SU-DHL-6 (cell line): ENCODE data around the gene C2CD4A.

ENCODE experiments used
- H2AFZ ChIP-seq: fragments of 200-600 bp; sonication (generic); 2 replicates; pipeline ENCODE4 v1.6.1; 2014; ENCODE audit warnings: low read depth, mild to moderate bottlenecking, moderate library complexity, mixed read lengths, antibody characterized with exemption, low read length; ENCODE audit not compliant: severe bottlenecking
- H3F3A ChIP-seq: fragments of 200-600 bp; shearing (Covaris generic); 2 replicates; pipeline ENCODE4 v1.6.0; 2016; ENCODE audit warnings: antibody characterized with exemption, mild to moderate bottlenecking; ENCODE audit not compliant: insufficient read depth
- H3K27ac ChIP-seq: fragments of 200-600 bp; sonication (generic); 2 replicates; pipeline ENCODE4 v1.5.1; 2016; ENCODE audit warnings: low read depth, mild to moderate bottlenecking, low read length, moderate library complexity, mixed read lengths
- H3K27me3 ChIP-seq: fragments of 200-600 bp; sonication (generic), shearing (Covaris generic); 2 replicates; pipeline ENCODE4 v1.6.0; 2014; ENCODE audit warnings: mild to moderate bottlenecking, low read length
- H3K36me3 ChIP-seq: fragments of 200-600 bp; sonication (generic); 2 replicates; pipeline ENCODE4 v1.6.1; 2014; ENCODE audit warnings: mild to moderate bottlenecking, low read length, mixed read lengths
- H3K4me2 ChIP-seq: fragments of 300-600, 200-600 bp; shearing (Covaris generic), sonication (generic); 2 replicates; pipeline ENCODE4 v1.6.0; 2014; ENCODE audit warnings: low read length, low read depth, mild to moderate bottlenecking; ENCODE audit not compliant: poor library complexity, severe bottlenecking
- H3K4me3 ChIP-seq: fragments of 200-600 bp; sonication (generic); 2 replicates; pipeline ENCODE4 v1.5.1; 2014; ENCODE audit warnings: antibody characterized with exemption, low read length, mild to moderate bottlenecking, mixed read lengths; ENCODE audit not compliant: insufficient read depth, poor library complexity, severe bottlenecking
- H3K79me2 ChIP-seq: fragments of 200-600 bp; sonication (generic); 2 replicates; pipeline ENCODE4 v1.6.1; 2014; ENCODE audit warnings: mild to moderate bottlenecking, low read length, moderate library complexity; ENCODE audit not compliant: insufficient read depth
- H3K9ac ChIP-seq: fragments of 200-600 bp; sonication (generic); 2 replicates; pipeline ENCODE4 v1.7.0; 2014; ENCODE audit warnings: mild to moderate bottlenecking, low read length
- H3K9me2 ChIP-seq: fragments of 200-600 bp; sonication (generic); replicated peaks from 2 replicates; pipeline ENCODE4 v1.6.1; 2014; ENCODE audit warnings: low read length; ENCODE audit not compliant: insufficient read depth
- H3K9me3 ChIP-seq: fragments of 200-600 bp; sonication (generic); 2 replicates; pipeline ENCODE4 v1.6.1; 2014; ENCODE audit warnings: low read length, mixed read lengths; ENCODE audit not compliant: insufficient read depth
- H4K20me1 ChIP-seq: fragments of 200-600 bp; sonication (generic); 2 replicates; pipeline ENCODE4 v1.6.1; 2014; ENCODE audit warnings: low read depth, mild to moderate bottlenecking, antibody characterized with exemption, low read length, moderate library complexity, mixed read lengths
- CTCF ChIP-seq: fragments of 200-600 bp; sonication (generic); IDR thresholded peaks from one replicate; pipeline ENCODE4 v1.5.1; 2017; ENCODE audit warnings: antibody characterized with exemption, mild to moderate bottlenecking, low read length, moderate library complexity; ENCODE audit not compliant: insufficient read depth, poor library complexity, severe bottlenecking
- EZH2phosphoT487 ChIP-seq: fragments of 200-600 bp; sonication (generic), shearing (Covaris generic); conservative IDR thresholded peaks from 2 replicates; pipeline ENCODE4 v1.6.1; 2018; ENCODE audit warnings: mild to moderate bottlenecking, antibody characterized with exemption, low read length, moderate library complexity, mixed read lengths

C2CD4A gene

GRCh38 chr15:62067448-62068044 is 769 bp downstream of the C2CD4A start:
- H3K9me3 ChIP-seq = no peaks in the 10 kb centered on the region
- H3K27me3 ChIP-seq = no peaks in the 10 kb centered on the region
- H3K4me2 ChIP-seq = peak overlapping the region; percentile 23
- no peak overlapping the region for H2AFZ ChIP-seq
- H3K9ac ChIP-seq = no peak overlapping the region
- TF ChIP-seq EZH2phosphoT487 (no peak), CTCF (no peak)
- H4K20me1 ChIP-seq = no peaks in the 10 kb centered on the region
- H3K36me3 ChIP-seq = no peaks in the 10 kb centered on the region
- no peaks in the 10 kb centered on the region for H3K9me2 ChIP-seq
- H3F3A ChIP-seq = no peaks in the 10 kb centered on the region
- no peaks in the 10 kb centered on the region for H3K79me2 ChIP-seq
- H3K4me3 ChIP-seq = no peak overlapping the region
- H3K27ac ChIP-seq = no peak overlapping the region

GRCh38 chr15:62068071-62068809 is 1.5 kb downstream of the C2CD4A start:
- no peaks in the 10 kb centered on the region for H3K9me3 ChIP-seq
- no peaks in the 10 kb centered on the region for H3K9me2 ChIP-seq
- H3K4me2 ChIP-seq = peak overlapping the region; percentile 55
- H3K27me3 ChIP-seq = no peaks in the 10 kb centered on the region
- H3K4me3 ChIP-seq = peak overlapping the region; percentile 50
- H3K79me2 ChIP-seq = no peaks in the 10 kb centered on the region
- H2AFZ ChIP-seq = peak overlapping the region; percentile 56
- H3K27ac ChIP-seq = no peak overlapping the region
- TF ChIP-seq CTCF = no peak
- TF ChIP-seq EZH2phosphoT487 = no peak
- no peaks in the 10 kb centered on the region for H3K36me3 ChIP-seq
- no peaks in the 10 kb centered on the region for H4K20me1 ChIP-seq
- H3K9ac ChIP-seq = peak overlapping the region; percentile 28; the same call in 1 of the 2 replicates
- H3F3A ChIP-seq = no peaks in the 10 kb centered on the region

- Histone ChIP-seq H3K9me3 (no peaks in the 10 kb centered on the region), H3K4me2 (peak overlapping the region; percentile 55), H3F3A (no peaks in the 10 kb centered on the region), H3K9me2 (no peaks in the 10 kb centered on the region), H2AFZ (peak overlapping the region; percentile 56), H3K4me3 (peak overlapping the region; percentile 50), H3K27me3 (no peaks in the 10 kb centered on the region), H3K27ac (no peak overlapping the region), H3K9ac (peak overlapping the region; percentile 28; the same call in 1 of the 2 replicates), H4K20me1 (no peaks in the 10 kb centered on the region), H3K36me3 (no peaks in the 10 kb centered on the region), H3K79me2 (no peaks in the 10 kb centered on the region)
- TF ChIP-seq EZH2phosphoT487 = no peak
Measured at GRCh38 chr15:62068810-62069167, 2.0 kb downstream of the C2CD4A start.

- TF ChIP-seq EZH2phosphoT487 (no peak), CTCF (no peak)
Measured at GRCh38 chr15:62069551-62069950, 2.8 kb downstream of the C2CD4A start.

More at GRCh38 chr15:62069551-62069950, 2.8 kb downstream of the C2CD4A start:
- no peaks in the 10 kb centered on the region for H3K9me3 ChIP-seq
- no peak overlapping the region for H3K4me2 ChIP-seq
- H2AFZ ChIP-seq = no peak overlapping the region
- H3K9ac ChIP-seq = no peak overlapping the region
- H3K4me3 ChIP-seq = no peak overlapping the region
- H3K9me2 ChIP-seq = no peaks in the 10 kb centered on the region
- H3K27me3 ChIP-seq = no peaks in the 10 kb centered on the region
- H4K20me1 ChIP-seq = no peaks in the 10 kb centered on the region
- H3F3A ChIP-seq = no peaks in the 10 kb centered on the region
- H3K36me3 ChIP-seq = no peaks in the 10 kb centered on the region
- H3K79me2 ChIP-seq = no peaks in the 10 kb centered on the region
- H3K27ac ChIP-seq = no peak overlapping the region
